MCF 10A (cell line): ENCODE results near the gene ALKBH7. TPM values are rescaled to one million over a fixed set of nuclear protein-coding genes. Genes with fewer than 3 reads are reported as not detected.
A peak's percentile ranks its signal among the peaks of the same experiment; 100 is the strongest.

Experiments used
- BruUV-seq: library from RNA; stranded (reverse); fragments of 400-500 nt; replicated peaks from 2 replicates; lab custom pipeline; 2021; lab: Mats Ljungman, UMichigan
- CTCF ChIA-PET: fragments of 300-600 bp; sonication (Branson Sonifier 250); formaldehyde crosslinking; extraction: SDS; loops from one replicate; lab custom pipeline; 2021; ENCODE audit warnings: antibody characterized with exemption, inconsistent platforms; lab: Yijun Ruan, JAX
- POLR2A ChIA-PET: fragments of 300-600, 350-650 bp; sonication (Branson Sonifier 250); formaldehyde crosslinking; extraction: SDS; loops from one replicate; lab custom pipeline; 2020; ENCODE audit warnings: antibody characterized with exemption, inconsistent platforms; lab: Yijun Ruan, JAX
- DNase-seq: peaks from one replicate; pipeline ENCODE4 v3.0.0-alpha.2; 2018; ENCODE audit not compliant: unreplicated experiment
- H3K27ac Mint-ChIP-seq: one replicate; pipeline ENCODE4 v1.8.0; 2022; ENCODE audit warnings: mild to moderate bottlenecking, low read depth, mixed read lengths; ENCODE audit not compliant: unreplicated experiment
- H3K27me3 Mint-ChIP-seq: one replicate; pipeline ENCODE4 v1.8.0; 2022; ENCODE audit warnings: mixed read lengths; ENCODE audit not compliant: insufficient read depth, unreplicated experiment
- H3K36me3 Mint-ChIP-seq: one replicate; pipeline ENCODE4 v1.8.0; 2022; ENCODE audit warnings: mild to moderate bottlenecking, moderate library complexity, mixed read lengths; ENCODE audit not compliant: insufficient read depth, unreplicated experiment
- H3K4me1 Mint-ChIP-seq: one replicate; pipeline ENCODE4 v1.8.0; 2022; ENCODE audit warnings: mixed read lengths; ENCODE audit not compliant: insufficient read depth, unreplicated experiment
- H3K4me3 Mint-ChIP-seq: one replicate; pipeline ENCODE4 v1.8.0; 2022; ENCODE audit warnings: mild to moderate bottlenecking, moderate library complexity, mixed read lengths; ENCODE audit not compliant: unreplicated experiment
- H3K9me3 Mint-ChIP-seq: one replicate; pipeline ENCODE4 v1.8.0; 2022; ENCODE audit warnings: mixed read lengths; ENCODE audit not compliant: unreplicated experiment
- CTCF ChIP-seq: fragments of 200-600 bp; IDR thresholded peaks from one replicate; pipeline ENCODE4 v1.8.0; 2022; ENCODE audit warnings: antibody characterized with exemption, mild to moderate bottlenecking; ENCODE audit not compliant: unreplicated experiment
- intact Hi-C: fragments of 100-400 bp; cut with micrococcal nuclease; formaldehyde crosslinking; loops from 2 replicates; pipeline ENCODE4 v1.14.1; 2022
- total RNA-seq: library from RNA; stranded (reverse); gene quantifications from 2 replicates; pipeline ENCODE4 v1.2.3, GENCODE V29; 2022

ALKBH7 gene
- total RNA-seq, 1 experiment from 2014 or later, result 49.9 TPM

GRCh38 chr19:6414793-6415590, 42.4 kb downstream of the ALKBH7 start:
- POLR2A ChIA-PET, result no interaction called here
- Mint-ChIP-seq H3K4me3 (no peak overlapping the region), H3K4me1 (no peaks in the 10 kb centered on the region), H3K36me3 (peaks cover 62% of the 10 kb centered on the region), H3K27me3 (no peaks in the 10 kb centered on the region), H3K27ac (no peak overlapping the region), H3K9me3 (no peaks in the 10 kb centered on the region)
- BruUV-seq, result no TSS peak
- peak; percentile 6 for TF ChIP-seq CTCF
- intact Hi-C loops, result loop anchor here (5.0 kb wide), 1 partner anchor 288 kb away; no protein-coding TSS in a partner anchor
- CTCF ChIA-PET, result interaction anchor here (0.6 kb wide), 1 partner anchor 218 kb away, joined by 3 read pairs; no protein-coding TSS in a partner anchor
- no peak for DNase-seq

DNA sequence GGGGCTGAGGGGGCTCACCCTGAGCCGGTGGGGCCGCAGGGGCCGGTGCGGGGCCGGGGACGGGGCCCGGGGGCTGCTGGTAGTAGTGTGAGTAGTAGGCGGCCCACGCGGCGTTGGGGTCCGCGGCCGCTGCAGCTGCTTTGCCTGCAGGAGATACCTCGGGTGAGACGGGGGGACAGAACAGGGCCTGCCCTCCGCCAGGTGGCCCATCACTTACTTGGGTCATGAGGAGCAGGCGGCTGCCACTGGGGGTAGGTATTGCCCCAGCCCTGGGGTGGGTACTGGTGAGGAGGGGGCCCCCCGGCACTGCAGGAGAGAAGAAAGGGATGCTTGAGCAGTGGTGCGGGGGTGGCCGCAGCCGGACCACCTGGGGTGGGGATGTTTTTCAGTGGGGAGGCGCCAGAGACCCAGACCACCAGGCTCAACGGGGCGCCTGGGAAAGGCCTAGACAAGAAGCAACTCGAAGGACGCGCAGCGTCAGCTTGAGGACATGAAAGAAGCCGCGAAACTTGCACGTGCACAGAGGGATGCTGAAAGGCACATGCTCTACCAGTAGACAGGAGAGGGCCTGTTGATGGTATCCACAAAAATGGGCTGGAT, 43.1 kb downstream of the ALKBH7 start:
- ChIA-PET POLR2A (no interaction called here), CTCF (interaction anchor here (0.6 kb wide), 1 partner anchor 218 kb away, joined by 3 read pairs; no protein-coding TSS in a partner anchor)
- intact Hi-C loops, result loop anchor here (5.0 kb wide), 1 partner anchor 288 kb away; no protein-coding TSS in a partner anchor
- Mint-ChIP-seq H3K9me3 (no peaks in the 10 kb centered on the region), H3K27ac (no peak overlapping the region), H3K36me3 (peaks cover 69% of the 10 kb centered on the region), H3K27me3 (no peaks in the 10 kb centered on the region), H3K4me3 (no peak overlapping the region), H3K4me1 (no peaks in the 10 kb centered on the region)
- no TSS peak for BruUV-seq
- no peak for DNase-seq
- no peak for TF ChIP-seq CTCF

DNA sequence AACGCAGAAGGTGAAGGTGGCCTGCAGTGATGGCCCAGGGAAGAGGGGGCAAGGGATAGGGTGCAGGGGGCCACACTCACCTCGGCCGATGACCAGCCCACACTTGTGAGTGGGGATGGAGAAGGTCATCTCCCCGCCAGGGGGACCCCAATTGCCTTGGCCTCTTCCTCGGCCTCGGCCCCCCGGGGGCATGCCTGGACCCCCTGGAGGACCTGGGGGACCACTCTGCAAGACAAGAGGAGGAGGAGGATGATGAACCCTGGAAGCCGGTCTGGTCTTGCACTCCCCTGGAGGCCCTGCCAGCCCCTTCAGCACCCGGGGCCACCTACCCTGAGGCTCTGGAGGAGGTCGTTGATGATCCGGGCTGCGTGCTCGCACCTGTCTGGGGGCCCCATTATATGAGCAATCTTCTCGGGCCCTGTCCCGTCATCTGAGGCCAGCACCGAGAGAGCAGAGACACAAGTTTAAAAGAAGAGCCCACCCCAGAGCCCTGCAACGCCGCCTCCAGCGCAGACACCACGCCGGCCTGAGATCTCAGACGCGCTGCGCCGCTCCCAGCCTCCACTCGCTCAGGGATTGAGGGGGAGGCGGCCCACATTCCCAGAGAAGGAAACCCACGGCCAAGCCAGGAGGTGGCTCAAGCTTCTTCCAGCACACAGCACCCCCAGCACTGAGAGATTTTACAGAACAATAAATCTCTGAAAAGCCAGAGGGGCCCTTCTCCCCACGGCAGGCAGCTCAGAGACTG, 44.2 kb downstream of the ALKBH7 start:
- TF ChIP-seq CTCF, result no peak
- H3K36me3 Mint-ChIP-seq, result peaks cover 80% of the 10 kb centered on the region
- BruUV-seq, result no TSS peak
- no peak overlapping the region for H3K4me3 Mint-ChIP-seq
- DNase-seq, result no peak
- H3K27ac Mint-ChIP-seq, result no peak overlapping the region
- no peaks in the 10 kb centered on the region for H3K4me1 Mint-ChIP-seq
- no peaks in the 10 kb centered on the region for H3K9me3 Mint-ChIP-seq
- ChIA-PET CTCF (interaction anchor here (0.6 kb wide), 1 partner anchor 15 kb away, joined by 5 read pairs; no protein-coding TSS in a partner anchor), POLR2A (interaction anchor here (0.6 kb wide), 1 partner anchor 64 kb away, joined by 4 read pairs; no protein-coding TSS in a partner anchor)
- intact Hi-C loops, result loop anchor here (5.0 kb wide), 1 partner anchor 290 kb away; no protein-coding TSS in a partner anchor
- no peaks in the 10 kb centered on the region for H3K27me3 Mint-ChIP-seq
